ENCODE measurements around the gene ZPBP. TPM values are rescaled to one million over a fixed set of nuclear protein-coding genes. Genes with fewer than 3 reads are reported as not detected.

Gene ZPBP
- total RNA-seq, 2 experiments from 2014 or later: not detected

DNA sequence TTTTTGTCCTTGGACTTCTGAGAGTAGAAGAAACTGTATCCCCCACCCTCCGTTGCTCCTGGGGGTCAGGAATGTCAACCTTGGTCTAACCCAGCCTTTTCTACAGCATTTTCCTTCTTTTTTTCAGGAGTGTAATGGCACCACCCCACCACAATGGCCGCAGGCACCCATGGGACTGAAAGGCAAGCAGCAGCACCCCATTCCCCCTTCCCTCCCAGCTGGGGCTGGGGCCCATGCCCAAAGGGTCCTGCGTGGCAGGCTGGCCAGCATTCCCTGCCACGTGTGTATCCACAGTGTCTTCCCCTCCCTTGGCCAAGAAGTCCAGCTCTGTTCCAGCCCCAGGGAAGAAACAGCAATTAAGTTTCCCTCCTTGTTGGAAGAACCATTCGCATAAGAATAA is 106.9 kb downstream of the ZPBP start:
- CTCF ChIA-PET: no interaction called here
- Mint-ChIP-seq H3K27ac (no peak overlapping the region), H3K27me3 (peaks cover 3% of the 10 kb centered on the region), H3K36me3 (no peaks in the 10 kb centered on the region), H3K4me3 (no peak overlapping the region), H3K4me1 (no peaks in the 10 kb centered on the region), H3K9me3 (ENCODE audit: low read depth) (peaks cover 4% of the 10 kb centered on the region)
- no peak for ATAC-seq
- no peak for DNase-seq

GRCh38 chr7:49980465-49980864 is 112.6 kb downstream of the ZPBP start:
- no peaks in the 10 kb centered on the region for H3K4me1 Mint-ChIP-seq
- no peaks in the 10 kb centered on the region for H3K27me3 Mint-ChIP-seq
- H3K4me3 Mint-ChIP-seq: no peak overlapping the region
- no peaks in the 10 kb centered on the region for H3K9me3 Mint-ChIP-seq (ENCODE audit: low read depth)
- no peak overlapping the region for H3K27ac Mint-ChIP-seq
- DNase-seq: no peak
- ATAC-seq: peak; percentile 33
- H3K36me3 Mint-ChIP-seq: no peaks in the 10 kb centered on the region
- CTCF ChIA-PET: no interaction called here

- Mint-ChIP-seq H3K4me3 (no peak overlapping the region), H3K4me1 (no peaks in the 10 kb centered on the region), H3K9me3 (ENCODE audit: low read depth) (no peaks in the 10 kb centered on the region), H3K27me3 (no peaks in the 10 kb centered on the region), H3K27ac (no peak overlapping the region), H3K36me3 (no peaks in the 10 kb centered on the region)
- CTCF ChIA-PET: no interaction called here
- no peak for DNase-seq
- ATAC-seq: no peak
Observed at GRCh38 chr7:49976238-49976637, 116.8 kb downstream of the ZPBP start.

- Mint-ChIP-seq H3K4me1 (no peaks in the 10 kb centered on the region), H3K27me3 (no peaks in the 10 kb centered on the region), H3K27ac (no peak overlapping the region), H3K36me3 (no peaks in the 10 kb centered on the region), H3K4me3 (no peak overlapping the region), H3K9me3 (ENCODE audit: low read depth) (no peaks in the 10 kb centered on the region)
- ATAC-seq: no peak
- DNase-seq: no peak
- CTCF ChIA-PET: no interaction called here
Observed at GRCh38 chr7:49974035-49974434, 119.0 kb downstream of the ZPBP start.

GRCh38 chr7:49937608-49938007 is 155.4 kb downstream of the ZPBP start:
- CTCF ChIA-PET: no interaction called here
- DNase-seq (no peak), ATAC-seq (no peak)
- Mint-ChIP-seq H3K27me3 (no peaks in the 10 kb centered on the region), H3K4me1 (no peaks in the 10 kb centered on the region), H3K4me3 (no peak overlapping the region), H3K36me3 (no peaks in the 10 kb centered on the region), H3K27ac (no peak overlapping the region), H3K9me3 (ENCODE audit: low read depth) (no peaks in the 10 kb centered on the region)

DNA sequence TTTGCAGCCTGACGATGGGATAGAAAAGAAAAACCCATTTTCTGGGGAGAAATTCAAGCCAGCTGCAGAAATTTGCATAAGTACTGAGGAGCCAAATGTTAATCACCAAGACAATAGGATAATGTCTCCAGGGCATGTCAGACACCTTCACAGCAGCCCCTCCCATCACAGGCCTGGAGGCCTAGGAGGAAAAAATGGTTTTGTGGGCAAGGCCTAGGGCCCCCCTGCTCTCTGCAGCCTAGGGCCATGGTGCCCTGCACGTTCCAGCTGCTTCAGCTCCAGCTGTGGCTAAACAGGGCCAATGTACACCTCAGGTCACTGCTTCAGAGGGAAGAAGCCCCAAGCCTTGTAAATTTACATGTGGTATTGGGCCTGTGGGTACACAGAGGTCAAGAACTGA is 161.4 kb downstream of the ZPBP start:
- no peaks in the 10 kb centered on the region for H3K27me3 Mint-ChIP-seq
- peaks cover 6% of the 10 kb centered on the region for H3K9me3 Mint-ChIP-seq (ENCODE audit: low read depth)
- no peaks in the 10 kb centered on the region for H3K36me3 Mint-ChIP-seq
- no peak for ATAC-seq
- H3K4me3 Mint-ChIP-seq: no peak overlapping the region
- no peak overlapping the region for H3K27ac Mint-ChIP-seq
- CTCF ChIA-PET: no interaction called here
- DNase-seq: no peak
- no peaks in the 10 kb centered on the region for H3K4me1 Mint-ChIP-seq

DNA sequence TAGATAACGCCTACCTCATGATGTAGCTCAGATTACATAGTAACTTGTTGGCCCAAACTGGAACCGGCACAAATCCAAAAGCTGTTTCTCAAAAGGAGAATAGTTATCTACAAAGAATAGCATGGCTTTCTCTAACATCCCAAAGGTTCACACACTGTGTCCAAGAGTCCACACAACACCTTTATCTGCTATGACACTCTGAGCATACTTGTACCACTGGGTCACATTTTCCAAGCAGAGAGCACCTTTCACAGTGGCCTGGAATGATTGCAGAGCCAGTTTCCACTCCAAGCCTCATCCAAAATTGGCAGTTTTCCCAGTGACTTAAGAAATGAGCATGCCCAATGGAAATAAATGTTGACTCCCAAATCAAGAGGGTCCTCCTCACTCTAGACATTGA is 164.3 kb downstream of the ZPBP start:
- H3K27me3 Mint-ChIP-seq: no peaks in the 10 kb centered on the region
- H3K4me1 Mint-ChIP-seq: no peaks in the 10 kb centered on the region
- H3K4me3 Mint-ChIP-seq: no peak overlapping the region
- no peak for ATAC-seq
- DNase-seq: no peak
- CTCF ChIA-PET: no interaction called here
- no peaks in the 10 kb centered on the region for H3K36me3 Mint-ChIP-seq
- H3K27ac Mint-ChIP-seq: no peak overlapping the region
- peaks cover 6% of the 10 kb centered on the region for H3K9me3 Mint-ChIP-seq (ENCODE audit: low read depth)

DNA sequence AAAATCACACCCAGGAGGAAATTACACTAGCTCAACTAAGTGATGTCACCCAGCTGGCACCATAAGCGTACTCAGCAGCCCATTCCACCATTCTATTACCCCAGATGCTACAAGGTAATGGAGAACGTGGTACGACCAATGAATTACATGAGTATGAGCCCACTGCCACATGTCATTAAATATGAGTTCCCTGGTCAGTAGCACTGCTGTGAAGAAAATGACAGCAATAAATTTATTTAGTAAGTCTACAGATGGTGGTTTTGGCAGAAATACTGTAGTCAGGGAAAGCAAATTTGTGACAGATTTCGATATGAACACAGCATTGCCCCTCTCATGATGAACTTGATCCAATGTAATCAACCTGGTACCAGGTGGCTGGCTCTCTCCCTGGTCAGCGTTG is 165.4 kb downstream of the ZPBP start:
- no peaks in the 10 kb centered on the region for H3K36me3 Mint-ChIP-seq
- ATAC-seq (no peak), DNase-seq (no peak)
- CTCF ChIA-PET: no interaction called here
- no peaks in the 10 kb centered on the region for H3K27me3 Mint-ChIP-seq
- no peaks in the 10 kb centered on the region for H3K4me1 Mint-ChIP-seq
- H3K27ac Mint-ChIP-seq: no peak overlapping the region
- H3K4me3 Mint-ChIP-seq: no peak overlapping the region
- H3K9me3 Mint-ChIP-seq (ENCODE audit: low read depth): peaks cover 6% of the 10 kb centered on the region

DNA sequence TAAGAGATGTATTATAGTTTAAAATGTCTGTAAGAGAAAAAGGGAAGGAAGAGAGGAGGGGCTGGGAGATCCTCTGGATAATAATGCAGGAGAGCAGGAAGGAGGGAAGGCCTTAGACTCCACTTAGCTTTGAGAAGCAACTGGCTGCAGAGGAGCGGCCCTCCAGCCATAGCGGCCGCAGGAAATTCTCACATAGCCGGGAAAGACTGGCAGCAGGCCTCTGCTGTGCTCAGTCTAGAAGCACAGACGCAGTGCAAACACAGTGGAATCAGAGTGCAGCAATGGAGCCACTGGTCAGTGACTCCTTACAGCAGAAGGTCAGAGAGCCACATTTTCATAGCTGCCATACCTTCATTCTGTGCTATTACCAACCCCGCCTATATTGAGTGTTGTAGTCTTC is 166.3 kb downstream of the ZPBP start:
- ATAC-seq (no peak), DNase-seq (no peak)
- Mint-ChIP-seq H3K4me1 (no peaks in the 10 kb centered on the region), H3K9me3 (ENCODE audit: low read depth) (peaks cover 6% of the 10 kb centered on the region), H3K27ac (no peak overlapping the region), H3K27me3 (no peaks in the 10 kb centered on the region), H3K4me3 (no peak overlapping the region), H3K36me3 (no peaks in the 10 kb centered on the region)
- CTCF ChIA-PET: no interaction called here

GRCh38 chr7:49911909-49912308 is 181.1 kb downstream of the ZPBP start:
- Mint-ChIP-seq H3K27me3 (no peaks in the 10 kb centered on the region), H3K9me3 (ENCODE audit: low read depth) (no peaks in the 10 kb centered on the region)
- no peak for ATAC-seq

DNA sequence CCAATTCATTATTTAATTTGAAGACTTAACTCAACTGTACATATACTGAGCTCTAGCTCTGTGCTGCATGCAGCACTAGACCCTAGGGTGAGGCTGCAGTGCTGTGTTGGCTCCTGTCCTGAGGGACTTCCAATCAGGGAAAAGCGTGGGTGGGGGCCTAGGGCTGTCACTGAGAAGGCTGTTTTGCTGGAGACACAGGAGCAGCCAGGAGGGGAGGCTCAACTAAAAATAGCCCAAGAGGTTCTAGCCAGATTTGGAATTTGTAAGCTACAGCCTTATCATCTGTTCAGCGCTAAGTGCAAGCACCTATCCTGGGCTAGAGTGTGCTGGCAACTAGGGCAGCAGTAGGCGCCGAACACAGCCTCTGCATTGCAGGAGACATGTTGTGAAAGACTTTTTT is 198.5 kb downstream of the ZPBP start:
- Mint-ChIP-seq H3K27ac (no peak overlapping the region), H3K4me3 (no peak overlapping the region), H3K36me3 (no peaks in the 10 kb centered on the region), H3K4me1 (no peaks in the 10 kb centered on the region), H3K27me3 (no peaks in the 10 kb centered on the region), H3K9me3 (ENCODE audit: low read depth) (no peaks in the 10 kb centered on the region)
- DNase-seq (no peak), ATAC-seq (no peak)
- CTCF ChIA-PET: no interaction called here

More at GRCh38 chr7:49911909-49912308, 181.1 kb downstream of the ZPBP start:
- H3K4me1 Mint-ChIP-seq: no peaks in the 10 kb centered on the region
- CTCF ChIA-PET: no interaction called here
- H3K4me3 Mint-ChIP-seq: no peak overlapping the region
- no peak for DNase-seq
- no peaks in the 10 kb centered on the region for H3K36me3 Mint-ChIP-seq
- no peak overlapping the region for H3K27ac Mint-ChIP-seq

GRCh38 chr7:49893131-49893530 is 199.9 kb downstream of the ZPBP start:
- H3K27me3 Mint-ChIP-seq: no peaks in the 10 kb centered on the region
- CTCF ChIA-PET: no interaction called here
- H3K4me3 Mint-ChIP-seq: no peak overlapping the region
- H3K4me1 Mint-ChIP-seq: no peaks in the 10 kb centered on the region
- ATAC-seq (no peak), DNase-seq (no peak)
- no peaks in the 10 kb centered on the region for H3K9me3 Mint-ChIP-seq (ENCODE audit: low read depth)
- H3K27ac Mint-ChIP-seq: no peak overlapping the region
- no peaks in the 10 kb centered on the region for H3K36me3 Mint-ChIP-seq

- CTCF ChIA-PET: no interaction called here
Observed at GRCh38 chr7:49892481-49892880, 200.6 kb downstream of the ZPBP start.

More at GRCh38 chr7:49892481-49892880, 200.6 kb downstream of the ZPBP start:
- Mint-ChIP-seq H3K9me3 (ENCODE audit: low read depth) (no peaks in the 10 kb centered on the region), H3K27ac (no peak overlapping the region), H3K4me1 (no peaks in the 10 kb centered on the region), H3K27me3 (no peaks in the 10 kb centered on the region), H3K4me3 (no peak overlapping the region), H3K36me3 (no peaks in the 10 kb centered on the region)
- no peak for ATAC-seq
- no peak for DNase-seq

All from activated CD8-positive, alpha-beta memory T cell treated with anti-CD3 and anti-CD28 coated beads, Interleukin-2, amount 10 ng/mL, durations not matched to agents 7 days and 5 days (primary cell).